GM12878 (cell line): ENCODE data around the gene TSPAN15. TPM values are rescaled to one million over a fixed set of nuclear protein-coding genes. Genes with fewer than 3 reads are reported as not detected.

Experiments
- ATAC-seq: fragments of 200-7000 bp; cut with Tn5 transposase; 3 replicates; pipeline ENCODE4 v1.9.1; 2020; ENCODE audit warnings: mild to moderate bottlenecking, moderate library complexity
- BruUV-seq: library from RNA; stranded (reverse); fragments of 400-500 nt; replicated peaks from 2 replicates; lab custom pipeline; 2021; lab: Mats Ljungman, UMichigan
- CTCF ChIA-PET: fragments of 300-600 bp; sonication (Branson Sonifier 250); formaldehyde crosslinking; extraction: SDS; loops from one replicate; lab custom pipeline; 2021; ENCODE audit warnings: inconsistent platforms; lab: Yijun Ruan, JAX
- POLR2A ChIA-PET: fragments of 350-600 bp; formaldehyde crosslinking; extraction: SDS; loops from one replicate; lab custom pipeline; 2021; ENCODE audit warnings: inconsistent platforms; lab: Charles Lee
- RAD21 ChIA-PET: fragments of 300-600 bp; sonication (Branson Sonifier 250); formaldehyde crosslinking; loops from one replicate; lab custom pipeline; 2023; ENCODE audit warnings: antibody characterized with exemption; ENCODE audit not compliant: unreplicated experiment; lab: Charles Lee
- SMC1A ChIA-PET: fragments of 300-600 bp; sonication (Branson Sonifier 250); formaldehyde crosslinking; loops from one replicate; lab custom pipeline; 2023; ENCODE audit not compliant: unreplicated experiment, uncharacterized antibody; lab: Charles Lee
- DNase-seq: peaks from one replicate; pipeline ENCODE4 v3.0.0-alpha.2; 2011; ENCODE audit warnings: low read depth, low spot score
- FAIRE-seq: peaks from 3 replicates; lab custom pipeline; 2011; peaks lifted over from hg19 to GRCh38; lab: Jason Lieb, UNC
- H2AFZ ChIP-seq: 2 replicates; pipeline ENCODE4 v1.6.0; 2011; ENCODE audit warnings: low read depth, low read length, control low read depth; ENCODE audit not compliant: control insufficient read depth
- H3K27ac ChIP-seq: 2 replicates; pipeline ENCODE4 v1.5.1; 2011; ENCODE audit warnings: control low read depth; ENCODE audit not compliant: control insufficient read depth, insufficient read depth
- H3K27me3 ChIP-seq, 2 experiments: replicated peaks in 1 of 2; 2 replicates each; pipeline versions ENCODE4 v1.6.0 to v1.6.1; 2011; ENCODE audit warnings: low read length in 1 of 2; ENCODE audit not compliant: control insufficient read depth in 2 of 2, insufficient read depth in 2 of 2
- H3K36me3 ChIP-seq, 2 experiments: 2 replicates each; pipeline ENCODE4 v1.5.1; 2011; ENCODE audit warnings: low read length in 1 of 2; ENCODE audit not compliant: control insufficient read depth in 2 of 2, insufficient read depth in 2 of 2
- H3K4me1 ChIP-seq: 2 replicates; pipeline ENCODE4 v1.6.1; 2011; ENCODE audit warnings: mild to moderate bottlenecking, low read length, moderate library complexity, mixed read lengths; ENCODE audit not compliant: control insufficient read depth, insufficient read depth
- H3K4me2 ChIP-seq: 2 replicates; pipeline ENCODE4 v1.6.0; 2011; ENCODE audit warnings: control low read depth; ENCODE audit not compliant: control insufficient read depth, insufficient read depth
- H3K4me3 ChIP-seq: fragments of 200-600 bp; sonication (generic); 2 replicates; pipeline ENCODE4 v1.5.1; 2016
- H3K79me2 ChIP-seq: 2 replicates; pipeline ENCODE4 v1.6.0; 2011; ENCODE audit warnings: low read length; ENCODE audit not compliant: control insufficient read depth, insufficient read depth
- H3K9ac ChIP-seq: 2 replicates; pipeline ENCODE4 v1.8.0; 2011; ENCODE audit warnings: low read length, control low read depth, mixed read lengths; ENCODE audit not compliant: control insufficient read depth, insufficient read depth
- H3K9me3 ChIP-seq: replicated peaks from 3 replicates; pipeline ENCODE4 v1.5.1; 2011; ENCODE audit warnings: mild to moderate bottlenecking, low read length; ENCODE audit not compliant: control insufficient read depth, insufficient read depth
- H4K20me1 ChIP-seq: 2 replicates; pipeline ENCODE4 v1.6.0; 2011; ENCODE audit not compliant: control insufficient read depth, insufficient read depth
- CBX5 ChIP-seq: sonication (generic); IDR thresholded peaks from 2 replicates; pipeline ENCODE4 v1.6.1; 2016; ENCODE audit warnings: low read depth, moderate library complexity, mild to moderate bottlenecking, inconsistent platforms
- IKZF1 ChIP-seq: fragments of 450-650 bp; conservative IDR thresholded peaks from 2 replicates; pipeline ENCODE4 v1.6.1; 2017; ENCODE audit warnings: antibody characterized with exemption, mild to moderate bottlenecking
- RELA ChIP-seq: fragments of 450-650 bp; IDR thresholded peaks from 2 replicates; pipeline ENCODE4 v1.8.0; 2014; ENCODE audit warnings: borderline replicate concordance; ENCODE audit not compliant: partially characterized antibody
- SPI1 ChIP-seq: IDR thresholded peaks from 2 replicates; pipeline ENCODE4 v1.6.1; 2011; ENCODE audit warnings: low read depth, mild to moderate bottlenecking, low read length, moderate library complexity, borderline replicate concordance; ENCODE audit not compliant: insufficient read depth
- WGBS: methylation state at CpG from one replicate; pipeline ENCODE4 v1.1.6; 2016; ENCODE audit warnings: low lambda C conversion rate; ENCODE audit not compliant: insufficient replicate concordance, insufficient coverage; ENCODE audit errors: missing lambda C conversion rate; 5-methylcytosine and 5-hydroxymethylcytosine counted together
- in situ Hi-C: fragments of 300-500 bp; cut with MboI; formaldehyde crosslinking; loops from 9 replicates; pipeline ENCODE4 v1.14.3; 2018; ENCODE audit warnings: mixed read lengths
- intact Hi-C: fragments of 100-400 bp; cut with micrococcal nuclease; formaldehyde crosslinking; loops from one replicate; pipeline ENCODE4 v1.14.2; 2022; ENCODE audit not compliant: unreplicated experiment
- polyA plus RNA-seq, 11 experiments: library from polyadenylated mRNA; depleted of rRNA in 4 of 11; unstranded in 6 of 11; stranded (reverse) in 5 of 11; fragments of >200 nt; fragmentation: Nextera tagmentation in 4 of 11; fragmentation: Illumina TruSeq in 1 of 11; extraction: Ambion mirVana in 4 of 11; extraction: Trizol in 1 of 11; gene quantifications; 1 replicate in 1 of 11; 2 replicates in 10 of 11; pipeline versions ENCODE4 v1.2.1 to v1.2.3, GENCODE V29; 2011 to 2016; ENCODE audit warnings: inconsistent platforms in 2 of 11, missing spikeins in 2 of 11, low read depth in 1 of 11
- total RNA-seq, 4 experiments: library from RNA; depleted of rRNA in 3 of 4; stranded (reverse); fragments of >200 nt in 3 of 4; fragmentation: Illumina TruSeq in 1 of 4; extraction: Trizol in 1 of 4; gene quantifications; 2 replicates each; pipeline versions ENCODE4 v1.2.1 to v1.2.3, GENCODE V29; 2013 to 2021
- TF ChIP-seq, protein P1 (sequence below): IDR thresholded peaks from 2 replicates; pipeline ENCODE4 v1.6.1; 2011; ENCODE audit warnings: low read depth, mild to moderate bottlenecking, low read length, moderate library complexity, borderline replicate concordance; ENCODE audit errors: extremely low read depth

The TSPAN15 gene
- total and polyA plus RNA-seq, 10 of the 15 experiments (the other 5 are each of a cell fraction or from before 2014, with no cell fraction given), result 1.3 to 8.5 (median 2.4) TPM; not detected in 2

DNA sequence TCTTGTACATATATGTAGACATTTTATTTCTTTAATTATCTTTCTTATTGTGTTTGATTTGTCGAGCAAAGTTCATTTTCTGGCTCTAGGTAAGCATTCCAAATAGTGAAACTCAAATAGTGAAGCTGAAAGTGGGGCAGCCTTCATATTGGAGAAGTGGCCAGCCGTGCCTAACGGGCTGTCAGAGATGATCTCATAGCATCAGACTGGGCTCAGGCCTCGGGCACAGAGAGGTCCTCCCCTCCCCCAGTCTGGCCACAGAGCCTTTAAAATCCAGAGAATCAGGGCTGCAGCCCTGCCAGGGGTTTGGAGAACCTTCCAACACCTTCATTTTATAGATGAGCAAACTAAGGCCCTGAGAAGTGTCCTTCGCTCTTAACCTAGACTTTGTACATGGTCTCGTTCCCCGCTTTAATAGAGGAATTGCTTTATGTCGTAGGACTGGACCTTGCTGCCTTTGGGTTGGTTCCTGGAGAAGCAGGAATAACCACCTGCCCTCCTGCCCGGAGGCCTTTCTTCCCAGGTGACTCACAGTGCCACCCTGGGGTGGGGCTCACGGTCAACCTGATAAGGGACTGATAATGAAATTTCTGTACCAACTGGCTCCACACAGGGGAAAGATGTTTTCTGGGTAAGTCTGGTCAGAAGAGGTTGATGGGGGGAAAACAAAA is 7.3 kb downstream of the TSPAN15 start:
- no peaks in the 10 kb centered on the region; a peak in 1 of 4 replicates for H3K36me3 ChIP-seq
- 42% methylated on average over 10 of the region's 10 CpGs for WGBS
- H4K20me1 ChIP-seq, result no peaks in the 10 kb centered on the region
- CTCF ChIA-PET, result interaction anchor here (0.6 to 1.2 kb wide), 3 partner anchors 10 to 326 kb away, joined by 3 read pairs; no protein-coding TSS in a partner anchor
- H3K9ac ChIP-seq, result no peak overlapping the region
- peaks cover 15% of the 10 kb centered on the region for H3K4me1 ChIP-seq
- no peaks in the 10 kb centered on the region for H3K27me3 ChIP-seq
- H3K27ac ChIP-seq, result no peak overlapping the region
- intact Hi-C loops (no loop called here), in situ Hi-C loops (no loop called here)
- ATAC-seq (peak; percentile 66), FAIRE-seq (no peak), DNase-seq (no peak)
- H3K4me2 ChIP-seq, result no peak overlapping the region; the same call in 1 of the 2 replicates
- H3K9me3 ChIP-seq, result no peaks in the 10 kb centered on the region
- POLR2A ChIA-PET, result interaction anchor here (1.1 to 2.1 kb wide), 2 partner anchors 10 to 11 kb away, joined by 4 to 5 read pairs; no protein-coding TSS in a partner anchor
- H3K79me2 ChIP-seq, result no peaks in the 10 kb centered on the region
- TF ChIP-seq CBX5 (no peak), RELA (no peak), SPI1 (peak; percentile 33; the same call in 1 of the 2 replicates), IKZF1 (peak; percentile 21; the same call in 1 of the 2 replicates)
- TF ChIP-seq, protein P1, sequence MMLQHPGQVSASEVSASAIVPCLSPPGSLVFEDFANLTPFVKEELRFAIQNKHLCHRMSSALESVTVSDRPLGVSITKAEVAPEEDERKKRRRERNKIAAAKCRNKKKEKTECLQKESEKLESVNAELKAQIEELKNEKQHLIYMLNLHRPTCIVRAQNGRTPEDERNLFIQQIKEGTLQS, result no peak
- no peak overlapping the region for H3K4me3 ChIP-seq
- SMC1A ChIA-PET, result interaction anchor here (2.2 kb wide), 1 partner anchor 12 kb away, joined by 6 read pairs; no protein-coding TSS in a partner anchor
- RAD21 ChIA-PET, result no interaction called here
- BruUV-seq, result no TSS peak
- H2AFZ ChIP-seq, result no peak overlapping the region
